Stomach (tissue), 9 donors: ENCODE measurements around the gene FAM72B. TPM values are rescaled to one million over a fixed set of nuclear protein-coding genes. Genes with fewer than 3 reads are reported as not detected.
"Not testable (repeated sequence)": the region's sequence is repeated elsewhere in the genome, so short reads cannot be mapped to it uniquely, and the experiment has no call there.

Source experiments
- DNase-seq, 2 donors: peaks; one replicate each; pipeline versions ENCODE4 v3.0.0 to v3.0.0-alpha.2; 2013 to 2019
- H3K27ac ChIP-seq, 5 donors: fragments of 200-600 bp in 4 of 5; sonication (generic) in 4 of 5; one replicate each; pipeline ENCODE4 v1.5.1; 2013 to 2019; ENCODE audit warnings: mild to moderate bottlenecking in 1 of 5, moderate library complexity in 1 of 5
- H3K27me3 ChIP-seq, 3 donors: fragments of 200-600 bp; sonication (generic); one replicate each; pipeline ENCODE4 v1.5.1; 2017 to 2019; ENCODE audit warnings: mixed run types in 1 of 3
- H3K36me3 ChIP-seq, 4 donors: fragments of 200-600 bp; sonication (generic); 1 replicate in 3 of 4; 2 replicates in 1 of 4; pipeline ENCODE4 v1.5.1; 2016 to 2019
- H3K4me1 ChIP-seq, 4 donors: fragments of 200-600 bp; sonication (generic); one replicate each; pipeline ENCODE4 v1.5.1; 2016 to 2019
- H3K4me3 ChIP-seq, 4 donors: fragments of 200-600 bp; sonication (generic) in 3 of 4; one replicate each; pipeline ENCODE4 v1.5.1; 2016 to 2019; ENCODE audit warnings: mild to moderate bottlenecking in 1 of 4
- H3K9me3 ChIP-seq, 4 donors: fragments of 200-600 bp; sonication (generic); one replicate each; pipeline ENCODE4 v1.5.1; 2016 to 2019
- CTCF ChIP-seq, 7 experiments: fragments of 450-650 bp in 4 of 7; fragments of 200-600 bp in 3 of 7; sonication (generic) in 3 of 7; IDR thresholded peaks; one replicate each; pipeline ENCODE4 v1.5.1; 2016 to 2019; ENCODE audit warnings: antibody characterized with exemption in 7 of 7, control low read depth in 2 of 7, mild to moderate bottlenecking in 1 of 7
- WGBS, 5 donors: extraction: QIAGEN DNeasy Blood & Tissue Kit in 3 of 5; methylation state at CpG; one replicate each; pipeline versions ENCODE4 v1.1.5 to v1.1.7; 2013 to 2018; 5-methylcytosine and 5-hydroxymethylcytosine counted together
- intact Hi-C: fragments of 100-400 bp; cut with DNase I; formaldehyde crosslinking; loops from one replicate; pipeline ENCODE4 v1.15.1; 2023; ENCODE audit warnings: low total_unique reads
- polyA plus RNA-seq, 3 donors: library from polyadenylated mRNA; stranded (reverse); fragments of 200-250 nt; gene quantifications; one replicate each; pipeline ENCODE4 v1.2.3, GENCODE V29; 2013
- total RNA-seq, 5 donors: library from RNA; depleted of rRNA; stranded (reverse); fragments of >200 nt; gene quantifications; one replicate each; pipeline versions ENCODE4 v1.1.0 to v1.2.3, GENCODE V29; 2014 to 2016
- donor health status: healthy with polysubstance abuse.
- donor health status: Bipolar disorder and iron deficiency.
- donor health status: healthy.

FAM72B gene
- total and polyA plus RNA-seq, 8 donors, result 0.46 to 1.5 (median 1.4) TPM; not detected in 4

- H3K4me1 ChIP-seq, H3K36me3 ChIP-seq, H3K27me3 ChIP-seq, intact Hi-C loops, H3K27ac ChIP-seq, H3K9me3 ChIP-seq, DNase-seq, H3K4me3 ChIP-seq: not testable (repeated sequence)
- WGBS, 5 donors, result 72 to 97% (median 76%) methylated on average over 2 to 4 of the region's 5 CpGs
Observed at GRCh38 chr1:121163850-121164757, 20.0 kb downstream of the FAM72B start.

GRCh38 chr1:121161199-121161901 is 22.8 kb downstream of the FAM72B start:
- H3K27ac ChIP-seq, H3K27me3 ChIP-seq, intact Hi-C loops, H3K9me3 ChIP-seq, H3K36me3 ChIP-seq, DNase-seq, H3K4me1 ChIP-seq, H3K4me3 ChIP-seq: not testable (repeated sequence)
- 87 to 100% (median 89%) methylated on average over 1 to 5 of the region's 6 CpGs for WGBS, 5 donors

- H3K27me3 ChIP-seq, H3K4me1 ChIP-seq, H3K36me3 ChIP-seq, intact Hi-C loops, DNase-seq, H3K9me3 ChIP-seq, H3K27ac ChIP-seq, H3K4me3 ChIP-seq: not testable (repeated sequence)
- WGBS, 5 donors, result 57 to 95% (median 89%) methylated on average over 2 of the region's 2 CpGs
Observed at GRCh38 chr1:121160118-121160517, 24.0 kb downstream of the FAM72B start.

GRCh38 chr1:121157609-121158008 is 26.5 kb downstream of the FAM72B start:
- H3K9me3 ChIP-seq, H3K27ac ChIP-seq, DNase-seq, H3K27me3 ChIP-seq, H3K4me3 ChIP-seq, H3K4me1 ChIP-seq, H3K36me3 ChIP-seq, intact Hi-C loops: not testable (repeated sequence)
- 90 to 96% methylated on average over 1 of the region's 2 CpGs; no CpG with 5 or more reads in 3 of the 5 donors for WGBS, 5 donors

- DNase-seq, intact Hi-C loops, H3K4me3 ChIP-seq, H3K27me3 ChIP-seq, H3K4me1 ChIP-seq, H3K9me3 ChIP-seq, H3K27ac ChIP-seq, H3K36me3 ChIP-seq: not testable (repeated sequence)
- no CpG with 5 or more reads among the region's 4 CpGs for WGBS, 5 donors
Observed at GRCh38 chr1:121156958-121157603, 27.1 kb downstream of the FAM72B start.

GRCh38 chr1:121155671-121156358 is 28.3 kb downstream of the FAM72B start:
- H3K4me3 ChIP-seq, H3K27me3 ChIP-seq, H3K36me3 ChIP-seq, H3K4me1 ChIP-seq, intact Hi-C loops, H3K27ac ChIP-seq, H3K9me3 ChIP-seq: not testable (repeated sequence)
- peak in 1 of 7 experiments; percentile 17 for TF ChIP-seq CTCF (IDR thresholded peaks at IDR 0.05)
- DNase-seq, result peak in 1 of 2 donors; percentile 21
- WGBS, 5 donors, result 56 to 72% (median 61%) methylated on average over 6 of the region's 6 CpGs

- H3K9me3 ChIP-seq, DNase-seq, H3K4me3 ChIP-seq, H3K36me3 ChIP-seq, intact Hi-C loops, H3K27ac ChIP-seq, H3K27me3 ChIP-seq, H3K4me1 ChIP-seq: not testable (repeated sequence)
- WGBS, 5 donors, result 69 to 86% (median 80%) methylated on average over 1 of the region's 2 CpGs
Observed at GRCh38 chr1:121154811-121155210, 29.3 kb downstream of the FAM72B start.

- H3K9me3 ChIP-seq, intact Hi-C loops, H3K36me3 ChIP-seq, H3K27me3 ChIP-seq, H3K27ac ChIP-seq, H3K4me1 ChIP-seq, H3K4me3 ChIP-seq, DNase-seq: not testable (repeated sequence)
Observed at GRCh38 chr1:121152788-121153187, 31.4 kb downstream of the FAM72B start.

- intact Hi-C loops, H3K36me3 ChIP-seq: not testable (repeated sequence)
- 43 to 80% (median 67%) methylated on average over 1 of the region's 1 CpG for WGBS, 5 donors
Observed at GRCh38 chr1:121151294-121151693, 32.8 kb downstream of the FAM72B start.

More at GRCh38 chr1:121151294-121151693, 32.8 kb downstream of the FAM72B start:
- not testable (repeated sequence) for H3K27me3 ChIP-seq, H3K9me3 ChIP-seq, H3K27ac ChIP-seq, H3K4me3 ChIP-seq, DNase-seq, H3K4me1 ChIP-seq
